ENCODE measurements around the gene PARP12.

PARP12 gene

DNA sequence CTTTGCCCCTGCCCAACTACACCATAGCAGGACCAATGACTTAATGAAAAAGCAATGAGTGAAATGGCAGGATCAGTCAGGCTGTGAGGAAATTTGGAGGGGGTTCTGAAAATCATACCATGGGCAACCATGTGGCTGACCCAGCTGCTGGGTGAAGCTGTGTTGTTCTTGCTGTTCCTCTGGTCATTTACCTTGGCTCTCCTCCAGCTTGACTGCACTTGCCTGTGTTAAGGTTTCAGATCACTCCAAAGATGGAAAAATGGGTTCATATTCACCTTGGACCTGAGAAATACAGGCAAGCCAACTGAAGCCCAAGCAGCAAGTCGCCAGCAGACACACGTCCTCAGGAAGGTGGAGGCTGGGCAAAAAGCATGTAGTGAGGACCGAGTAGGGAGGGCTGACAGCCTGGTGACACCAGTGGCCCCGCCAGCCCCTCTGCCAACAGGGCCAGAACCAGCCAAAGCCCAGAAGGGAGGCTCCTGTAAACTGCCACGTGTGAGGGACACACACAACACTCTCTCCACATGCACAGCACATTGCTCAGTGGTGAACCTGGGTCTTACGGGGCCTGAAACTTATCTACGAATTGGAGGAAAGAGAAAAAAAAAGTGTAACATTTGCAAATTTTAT is 40.1 kb downstream of the PARP12 start:
- no peak for TF ChIP-seq CTCF (IDR thresholded peaks at IDR 0.05; ENCODE audit: control extremely low read depth, extremely low read depth, low read depth, missing control alignments)
- DNase-seq (ENCODE audit: extremely low spot score) = no peak
- POLR2A ChIA-PET = no interaction called here
- CTCF ChIA-PET = interaction anchor here (1.4 to 1.8 kb wide), 2 partner anchors 20 to 588 kb away, joined by 3 to 5 read pairs; no protein-coding TSS in a partner anchor

DNA sequence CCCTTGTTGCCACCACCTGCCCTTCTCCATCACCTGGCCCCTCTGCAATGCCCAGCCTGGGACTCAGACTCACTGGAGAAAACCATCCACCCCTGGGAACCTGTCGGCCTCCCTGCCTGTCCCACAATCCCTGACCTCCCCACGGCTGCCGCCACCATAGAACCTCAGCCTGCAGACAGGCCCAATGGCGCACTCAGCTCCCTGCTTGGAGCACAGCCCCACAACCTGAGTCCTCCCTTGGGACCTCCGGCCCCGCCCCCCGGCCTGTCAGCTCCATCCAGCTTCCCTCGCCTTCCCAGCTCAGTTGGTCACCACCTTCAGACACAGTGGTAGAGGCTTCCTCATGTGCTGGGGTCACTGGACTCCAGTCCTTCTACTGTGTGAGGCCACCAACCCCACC is 41.1 kb downstream of the PARP12 start:
- CTCF ChIA-PET = no interaction called here
- POLR2A ChIA-PET = no interaction called here
- TF ChIP-seq CTCF (IDR thresholded peaks at IDR 0.05; ENCODE audit: control extremely low read depth, extremely low read depth, low read depth, missing control alignments) = no peak

GRCh38 chr7:140019606-140020005 is 43.1 kb downstream of the PARP12 start:
- ChIA-PET CTCF (interaction anchor here (2.0 to 4.6 kb wide), 2 partner anchors 13 to 16 kb away, joined by 6 to 20 read pairs; no protein-coding TSS in a partner anchor), POLR2A (no interaction called here)
- DNase-seq (ENCODE audit: extremely low spot score) = no peak
- no peak for TF ChIP-seq CTCF (IDR thresholded peaks at IDR 0.05; ENCODE audit: control extremely low read depth, extremely low read depth, low read depth, missing control alignments)

More for the DNA sequence above, 41.1 kb downstream of the PARP12 start:
- no peak for DNase-seq (ENCODE audit: extremely low spot score)

DNA sequence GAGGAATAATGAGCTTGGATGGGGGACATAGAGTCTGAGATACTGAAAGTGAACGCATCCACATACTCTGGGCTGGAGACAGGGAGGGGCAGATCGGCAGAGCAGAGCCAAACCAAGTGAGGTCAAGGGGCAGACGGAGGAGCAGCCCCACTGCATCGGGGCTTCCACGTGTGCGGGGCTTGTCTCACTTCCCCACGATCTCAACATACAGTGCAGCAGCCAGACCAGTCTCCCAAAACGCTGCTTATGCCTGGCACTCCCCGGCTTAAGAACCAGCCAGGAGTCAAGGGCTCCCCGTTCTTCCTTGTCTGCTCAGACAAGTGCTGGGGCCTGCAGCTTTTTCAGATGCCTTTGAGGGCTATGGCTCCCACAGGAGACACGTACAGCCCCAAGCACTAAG is 43.6 kb downstream of the PARP12 start:
- CTCF ChIA-PET = interaction anchor here (1.8 to 4.6 kb wide), 3 partner anchors 12 to 417 kb away, joined by 6 to 20 read pairs (median 6); no protein-coding TSS in a partner anchor
- DNase-seq (ENCODE audit: extremely low spot score) = no peak
- no peak for TF ChIP-seq CTCF (IDR thresholded peaks at IDR 0.05; ENCODE audit: control extremely low read depth, extremely low read depth, low read depth, missing control alignments)
- POLR2A ChIA-PET = no interaction called here

- no peak for TF ChIP-seq CTCF (IDR thresholded peaks at IDR 0.05; ENCODE audit: control extremely low read depth, extremely low read depth, low read depth, missing control alignments)
- DNase-seq (ENCODE audit: extremely low spot score) = no peak
- ChIA-PET POLR2A (no interaction called here), CTCF (interaction anchor here (1.8 to 4.6 kb wide), 4 partner anchors 12 to 416 kb away, joined by 6 to 20 read pairs (median 8); no protein-coding TSS in a partner anchor)
Observed at GRCh38 chr7:140018125-140019043, 44.4 kb downstream of the PARP12 start.

DNA sequence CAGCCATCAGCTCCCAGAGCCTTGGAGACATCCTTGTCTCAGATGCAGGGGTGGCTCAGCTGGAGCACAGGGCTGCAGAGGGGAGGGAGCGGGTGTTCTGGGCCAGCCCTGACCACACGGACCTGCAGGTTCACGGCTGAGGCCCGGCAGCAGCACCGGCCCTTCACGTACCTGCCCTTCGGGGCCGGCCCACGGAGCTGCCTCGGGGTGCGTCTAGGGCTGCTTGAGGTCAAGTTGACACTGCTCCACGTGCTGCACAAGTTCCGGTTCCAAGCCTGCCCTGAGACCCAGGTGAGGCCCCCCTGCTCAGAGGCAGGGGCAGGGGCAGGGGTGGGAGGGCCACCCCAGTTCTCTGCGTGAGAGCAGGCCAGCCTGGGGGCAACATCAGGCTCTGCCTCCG is 45.2 kb downstream of the PARP12 start:
- POLR2A ChIA-PET = no interaction called here
- no peak for DNase-seq (ENCODE audit: extremely low spot score)
- CTCF ChIA-PET = interaction anchor here (0.8 to 4.6 kb wide), 4 partner anchors 11 to 584 kb away, joined by 3 to 20 read pairs (median 8); no protein-coding TSS in a partner anchor
- TF ChIP-seq CTCF (IDR thresholded peaks at IDR 0.05; ENCODE audit: control extremely low read depth, extremely low read depth, low read depth, missing control alignments) = no peak

Measured in GM10248 (cell line).